Colonic mucosa (tissue), 4 donors: ENCODE data around the gene TCFL5. TPM values are rescaled to one million over a fixed set of nuclear protein-coding genes. Genes with fewer than 3 reads are reported as not detected.
A peak's percentile ranks its signal among the peaks of the same experiment; 100 is the strongest.

Experiments used
- DNase-seq: peaks from one replicate; pipeline ENCODE4 v3.0.0-alpha.2; 2020
- H3K27ac ChIP-seq: fragments of 200-600 bp; one replicate; pipeline ENCODE4 v1.8.0; 2021
- H3K27me3 ChIP-seq: fragments of 200-600 bp; one replicate; pipeline ENCODE4 v1.8.0; 2021
- H3K36me3 ChIP-seq: fragments of 200-600 bp; one replicate; pipeline ENCODE4 v1.8.0; 2021
- H3K4me1 ChIP-seq: fragments of 200-600 bp; one replicate; pipeline ENCODE4 v1.8.0; 2021; ENCODE audit warnings: mild to moderate bottlenecking
- H3K4me3 ChIP-seq: fragments of 200-600 bp; one replicate; pipeline ENCODE4 v1.8.0; 2021
- H3K9ac ChIP-seq, 2 donors: one replicate each; pipeline ENCODE4 v1.7.0; 2013; ENCODE audit warnings: control low read depth in 2 of 2, low read depth in 2 of 2, low read length in 2 of 2
- H3K9me3 ChIP-seq: fragments of 200-600 bp; one replicate; pipeline ENCODE4 v1.8.0; 2021
- CTCF ChIP-seq: fragments of 200-600 bp; IDR thresholded peaks from one replicate; pipeline ENCODE4 v1.8.0; 2022; ENCODE audit warnings: antibody characterized with exemption, mild to moderate bottlenecking
- intact Hi-C: fragments of 100-400 bp; cut with DNase I; formaldehyde crosslinking; loops from one replicate; pipeline ENCODE4 v1.14.1; 2022
- total RNA-seq, 2 donors: library from RNA; stranded (reverse); fragmentation: NEBNext Ultra II Directional in 1 of 2; extraction: Animal tissue kit (Norgen Biotek cat#: 25700) in 1 of 2; gene quantifications; one replicate each; pipeline ENCODE4 v1.2.1, GENCODE V29; 2021
- donor health status: healthy.
- donor health status: DM: no; HTN: no; CAD: no.
- donor health status: DM: no; HTN: no; CAD: no.

Gene TCFL5
- total RNA-seq, 2 donors from 2014 or later: 6.2 to 7.3 TPM

GRCh38 chr20:62800314-62801259 is 61.0 kb downstream of the TCFL5 start:
- Histone ChIP-seq H3K4me3 (no peak overlapping the region), H3K4me1 (peaks cover 14% of the 10 kb centered on the region), H3K9ac (no peak overlapping the region), H3K27ac (no peak overlapping the region), H3K36me3 (no peaks in the 10 kb centered on the region), H3K27me3 (no peaks in the 10 kb centered on the region), H3K9me3 (no peaks in the 10 kb centered on the region)
- TF ChIP-seq CTCF: no peak
- intact Hi-C loops: no loop called here
- DNase-seq: no peak

DNA sequence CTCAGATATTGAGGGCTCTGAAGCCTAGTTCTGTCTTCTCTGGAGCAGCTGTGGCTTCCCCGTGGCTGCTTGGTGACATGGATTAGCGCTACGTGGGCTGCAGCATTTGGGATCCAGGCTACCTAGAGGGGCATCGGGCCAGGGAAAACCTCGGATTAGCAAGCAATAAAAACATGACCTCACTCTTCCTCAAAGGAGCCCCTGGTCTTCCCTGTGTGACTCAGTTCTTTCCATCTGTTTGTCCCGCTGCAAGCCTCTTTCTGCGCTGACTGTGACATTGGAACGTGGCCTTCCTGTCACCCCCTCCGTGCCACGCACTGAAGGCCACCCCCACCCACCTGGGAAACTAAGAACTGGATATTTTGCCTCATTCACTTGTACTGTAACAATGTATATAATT is 61.7 kb downstream of the TCFL5 start:
- peaks cover 14% of the 10 kb centered on the region for H3K4me1 ChIP-seq
- DNase-seq: no peak
- no peaks in the 10 kb centered on the region for H3K27me3 ChIP-seq
- no peaks in the 10 kb centered on the region for H3K36me3 ChIP-seq
- H3K9me3 ChIP-seq: no peaks in the 10 kb centered on the region
- H3K9ac ChIP-seq: no peak overlapping the region
- H3K4me3 ChIP-seq: no peak overlapping the region
- intact Hi-C loops: no loop called here
- no peak for TF ChIP-seq CTCF
- no peak overlapping the region for H3K27ac ChIP-seq

GRCh38 chr20:62799459-62799858 is 62.2 kb downstream of the TCFL5 start:
- TF ChIP-seq CTCF: no peak

DNA sequence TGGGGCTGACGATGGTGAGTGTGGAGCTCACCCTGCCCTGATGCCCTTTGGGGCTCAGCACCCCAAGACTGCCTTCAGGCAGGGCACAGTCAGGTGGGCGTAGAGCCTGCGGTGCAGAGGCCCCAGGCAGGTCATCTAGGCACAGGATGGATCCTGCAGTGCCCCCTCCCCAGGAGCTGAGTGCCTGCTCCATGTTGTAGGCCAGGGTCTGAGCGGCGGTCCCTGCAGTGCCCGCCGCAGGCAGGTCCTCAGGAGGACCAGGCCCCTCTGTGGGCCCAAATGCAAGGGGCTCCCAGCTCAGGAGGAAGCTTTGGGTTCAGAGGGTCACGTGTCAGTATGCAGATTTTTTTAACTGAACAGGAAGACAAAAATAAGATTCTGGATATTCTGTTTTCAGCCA is 62.6 kb downstream of the TCFL5 start:
- no peaks in the 10 kb centered on the region for H3K27me3 ChIP-seq
- H3K9ac ChIP-seq: no peak overlapping the region
- no peaks in the 10 kb centered on the region for H3K9me3 ChIP-seq
- intact Hi-C loops: no loop called here
- no peak overlapping the region for H3K27ac ChIP-seq
- TF ChIP-seq CTCF: no peak
- no peak overlapping the region for H3K4me3 ChIP-seq
- peaks cover 14% of the 10 kb centered on the region for H3K4me1 ChIP-seq
- DNase-seq: no peak
- H3K36me3 ChIP-seq: no peaks in the 10 kb centered on the region

More at GRCh38 chr20:62799459-62799858, 62.2 kb downstream of the TCFL5 start:
- Histone ChIP-seq H3K9me3 (no peaks in the 10 kb centered on the region), H3K4me3 (no peak overlapping the region), H3K36me3 (no peaks in the 10 kb centered on the region), H3K9ac (no peak overlapping the region), H3K27me3 (no peaks in the 10 kb centered on the region), H3K4me1 (peaks cover 14% of the 10 kb centered on the region), H3K27ac (no peak overlapping the region)
- DNase-seq: no peak
- intact Hi-C loops: no loop called here

DNA sequence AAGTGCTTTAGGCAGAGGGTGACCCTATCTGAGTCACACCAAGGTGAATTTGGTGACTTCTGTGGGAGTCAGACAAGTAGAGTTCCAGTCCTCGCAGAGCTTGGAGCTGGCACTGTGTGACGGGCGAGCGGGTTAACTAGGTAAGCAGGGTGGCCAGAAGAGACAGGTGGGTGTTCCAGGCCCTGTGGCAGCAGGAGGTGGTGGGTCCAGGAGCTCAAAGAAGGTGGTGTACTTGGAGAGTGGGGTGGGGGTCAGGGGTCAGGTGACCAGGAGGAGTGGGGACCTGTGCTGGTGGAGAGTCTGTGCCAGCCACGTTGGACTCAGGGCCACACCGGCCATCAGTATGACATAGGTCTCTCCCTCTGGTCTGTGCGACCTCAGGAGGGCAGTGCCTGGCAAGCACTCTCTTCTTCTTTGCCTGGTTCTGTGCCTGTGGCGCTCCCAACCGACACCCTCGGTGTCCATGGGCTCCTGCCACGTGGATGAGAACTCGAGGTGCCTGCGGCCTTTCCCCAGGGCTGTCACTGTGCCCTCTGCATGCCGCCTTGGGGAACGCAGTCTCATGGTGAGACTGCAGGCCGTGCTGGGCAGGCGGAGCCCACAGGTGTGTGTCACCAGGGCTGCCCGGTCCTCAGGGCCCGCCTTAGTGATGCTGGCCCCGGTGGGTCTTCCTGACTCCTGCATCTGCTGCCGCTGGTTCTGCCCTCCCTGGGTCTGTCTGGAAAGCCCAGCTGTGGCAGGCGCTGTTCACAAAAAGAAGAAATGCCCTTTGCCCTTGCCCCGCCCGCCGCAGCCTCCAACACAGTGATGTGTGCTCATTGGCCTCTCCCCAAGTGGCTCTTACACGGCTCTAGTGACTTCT is 63.7 kb downstream of the TCFL5 start:
- intact Hi-C loops: no loop called here
- no peak for TF ChIP-seq CTCF
- no peaks in the 10 kb centered on the region for H3K9me3 ChIP-seq
- peak overlapping the region; percentile 46 for H3K27ac ChIP-seq
- DNase-seq: peak; percentile 88
- peaks cover 18% of the 10 kb centered on the region for H3K4me1 ChIP-seq
- no peaks in the 10 kb centered on the region for H3K27me3 ChIP-seq
- H3K4me3 ChIP-seq: no peak overlapping the region
- no peaks in the 10 kb centered on the region for H3K36me3 ChIP-seq
- H3K9ac ChIP-seq: peak overlapping the region; percentile 64 to 68
